Central memory CD8-positive, alpha-beta T cell (primary cell): Measurements from ENCODE around the gene XPR1.

Experiments used
- ATAC-seq: fragments of 150-1000 bp; cut with Tn5 transposase; replicated peaks from 2 replicates; pipeline ENCODE4 v1.10.0; 2022; ENCODE audit warnings: mild to moderate bottlenecking, moderate FRiP score, moderate number of reproducible peaks; ENCODE audit not compliant: poor library complexity, severe bottlenecking; ENCODE audit errors: extremely low read depth
- DNase-seq, 2 donors: peaks; one replicate each; pipeline ENCODE4 v3.0.0; 2021; ENCODE audit warnings: low spot score in 2 of 2
- H3K27ac Mint-ChIP-seq: one replicate; pipeline ENCODE4 v1.8.0; 2022; ENCODE audit warnings: low read depth, mild to moderate bottlenecking, moderate library complexity, mixed read lengths
- H3K27me3 Mint-ChIP-seq: one replicate; pipeline ENCODE4 v1.8.0; 2022; ENCODE audit warnings: mixed read lengths
- H3K36me3 Mint-ChIP-seq: one replicate; pipeline ENCODE4 v1.8.0; 2022; ENCODE audit warnings: mild to moderate bottlenecking, moderate library complexity, mixed read lengths; ENCODE audit not compliant: insufficient read depth
- H3K4me1 Mint-ChIP-seq: one replicate; pipeline ENCODE4 v1.8.0; 2022; ENCODE audit warnings: mixed read lengths
- H3K4me3 Mint-ChIP-seq: one replicate; pipeline ENCODE4 v1.8.0; 2022; ENCODE audit warnings: mild to moderate bottlenecking, moderate library complexity, mixed read lengths
- H3K9me3 Mint-ChIP-seq: one replicate; pipeline ENCODE4 v1.8.0; 2022; ENCODE audit warnings: mixed read lengths

The XPR1 gene

DNA sequence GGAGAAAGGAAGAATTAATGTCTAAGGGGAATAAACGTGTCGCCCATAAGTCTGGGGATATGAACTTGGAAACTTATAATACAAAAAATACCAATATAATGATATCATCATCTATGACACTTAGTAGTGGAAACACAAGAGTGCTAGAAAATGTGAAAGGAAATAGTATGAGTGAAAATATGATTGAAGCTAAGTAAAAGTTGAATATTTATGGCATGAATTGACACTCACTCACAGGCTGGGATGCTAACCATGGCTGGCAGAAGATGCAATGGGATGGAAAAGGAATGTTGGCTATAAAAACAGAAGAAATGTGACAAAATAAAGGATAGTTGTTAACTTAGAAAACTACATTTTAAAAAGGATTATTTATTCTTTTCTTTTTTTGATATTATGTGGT is 120.1 kb downstream of the XPR1 start:
- no peaks in the 10 kb centered on the region for H3K36me3 Mint-ChIP-seq
- no peak for ATAC-seq
- H3K27ac Mint-ChIP-seq = no peak overlapping the region
- no peak for DNase-seq
- no peaks in the 10 kb centered on the region for H3K27me3 Mint-ChIP-seq
- peaks cover 11% of the 10 kb centered on the region for H3K4me1 Mint-ChIP-seq
- no peak overlapping the region for H3K4me3 Mint-ChIP-seq
- H3K9me3 Mint-ChIP-seq = no peaks in the 10 kb centered on the region

DNA sequence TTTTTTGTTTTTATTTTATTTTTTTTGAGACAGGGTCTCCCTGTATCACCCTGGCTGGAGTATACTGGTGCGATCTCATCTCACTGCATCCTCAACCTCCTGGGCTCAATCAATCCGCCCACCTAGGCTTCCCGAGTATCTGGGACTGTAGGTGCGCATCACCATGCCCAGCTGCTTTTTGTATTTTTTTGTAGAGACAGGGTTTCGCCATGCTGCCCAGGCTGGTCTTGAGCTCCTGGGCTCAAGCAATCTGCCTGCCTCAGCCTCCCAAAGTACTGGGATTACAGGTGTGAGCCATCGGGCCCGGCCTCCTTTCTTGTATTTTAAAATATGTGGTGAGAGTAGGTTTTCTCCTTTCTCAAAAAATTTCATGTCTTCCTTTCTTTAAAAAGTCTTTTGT is 122.6 kb downstream of the XPR1 start:
- DNase-seq = no peak
- peaks cover 11% of the 10 kb centered on the region for H3K4me1 Mint-ChIP-seq
- no peak overlapping the region for H3K4me3 Mint-ChIP-seq
- H3K27me3 Mint-ChIP-seq = no peaks in the 10 kb centered on the region
- H3K9me3 Mint-ChIP-seq = no peaks in the 10 kb centered on the region
- no peaks in the 10 kb centered on the region for H3K36me3 Mint-ChIP-seq
- no peak overlapping the region for H3K27ac Mint-ChIP-seq
- no peak for ATAC-seq

GRCh38 chr1:180757657-180758056 is 125.8 kb downstream of the XPR1 start:
- H3K27me3 Mint-ChIP-seq = no peaks in the 10 kb centered on the region
- no peak for DNase-seq
- ATAC-seq = no peak
- H3K27ac Mint-ChIP-seq = no peak overlapping the region
- H3K9me3 Mint-ChIP-seq = no peaks in the 10 kb centered on the region
- H3K4me3 Mint-ChIP-seq = no peak overlapping the region
- peaks cover 5% of the 10 kb centered on the region for H3K4me1 Mint-ChIP-seq
- no peaks in the 10 kb centered on the region for H3K36me3 Mint-ChIP-seq

DNA sequence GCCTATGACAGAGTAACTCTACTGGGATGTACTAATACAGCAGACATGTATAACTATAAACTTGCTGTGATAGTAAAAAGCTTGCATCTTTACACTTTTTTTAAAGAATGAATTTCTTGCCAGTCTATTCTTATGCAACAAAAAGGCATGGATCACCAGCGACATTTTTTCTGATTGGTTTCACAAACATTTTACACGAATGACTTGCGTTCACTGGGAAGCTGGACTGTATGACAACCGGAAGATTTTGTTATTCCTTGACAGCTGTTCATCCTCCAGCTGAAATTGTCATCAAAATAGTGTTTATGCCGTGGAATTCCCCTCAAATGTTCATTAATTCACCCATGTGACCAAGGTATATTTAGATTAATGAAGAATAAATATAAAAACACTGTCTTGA is 131.0 kb downstream of the XPR1 start:
- no peaks in the 10 kb centered on the region for H3K9me3 Mint-ChIP-seq
- no peak overlapping the region for H3K27ac Mint-ChIP-seq
- peaks cover 6% of the 10 kb centered on the region for H3K4me1 Mint-ChIP-seq
- H3K36me3 Mint-ChIP-seq = no peaks in the 10 kb centered on the region
- no peak for ATAC-seq
- no peak overlapping the region for H3K4me3 Mint-ChIP-seq
- no peaks in the 10 kb centered on the region for H3K27me3 Mint-ChIP-seq
- no peak for DNase-seq

GRCh38 chr1:180765151-180765550 is 133.3 kb downstream of the XPR1 start:
- H3K9me3 Mint-ChIP-seq = peaks cover 5% of the 10 kb centered on the region
- peaks cover 16% of the 10 kb centered on the region for H3K4me1 Mint-ChIP-seq
- H3K36me3 Mint-ChIP-seq = no peaks in the 10 kb centered on the region
- no peak for ATAC-seq
- no peak overlapping the region for H3K27ac Mint-ChIP-seq
- H3K4me3 Mint-ChIP-seq = no peak overlapping the region
- H3K27me3 Mint-ChIP-seq = no peaks in the 10 kb centered on the region
- no peak for DNase-seq

- Mint-ChIP-seq H3K27me3 (no peaks in the 10 kb centered on the region), H3K9me3 (peaks cover 5% of the 10 kb centered on the region), H3K36me3 (no peaks in the 10 kb centered on the region), H3K4me1 (peaks cover 43% of the 10 kb centered on the region), H3K27ac (no peak overlapping the region), H3K4me3 (no peak overlapping the region)
- ATAC-seq (no peak), DNase-seq (no peak)
Measured at GRCh38 chr1:180769889-180770288, 138.1 kb downstream of the XPR1 start.

GRCh38 chr1:180773210-180773865 is 141.5 kb downstream of the XPR1 start:
- H3K9me3 Mint-ChIP-seq = peaks cover 5% of the 10 kb centered on the region
- H3K36me3 Mint-ChIP-seq = no peaks in the 10 kb centered on the region
- H3K27ac Mint-ChIP-seq = no peak overlapping the region
- H3K4me1 Mint-ChIP-seq = peaks cover 40% of the 10 kb centered on the region
- no peak for DNase-seq
- ATAC-seq = no peak
- H3K4me3 Mint-ChIP-seq = no peak overlapping the region
- no peaks in the 10 kb centered on the region for H3K27me3 Mint-ChIP-seq

DNA sequence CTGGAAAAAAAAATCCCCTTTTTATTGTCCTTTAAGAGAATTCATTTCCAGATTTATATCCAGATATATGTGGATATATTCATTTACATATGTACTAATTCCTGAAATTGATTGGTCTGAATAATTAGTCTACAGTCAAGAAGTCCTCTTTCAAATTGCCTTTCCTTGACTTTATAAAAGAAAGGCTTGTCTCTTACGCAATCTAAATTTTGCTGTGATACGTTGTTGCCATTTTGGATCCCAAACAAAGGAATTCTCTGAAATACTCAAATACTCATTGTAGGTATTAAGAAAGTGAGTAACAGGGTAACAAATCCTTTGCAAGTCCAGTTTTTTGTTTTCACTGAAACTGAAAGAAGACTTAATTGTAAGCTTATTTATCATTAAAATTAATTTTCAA is 144.0 kb downstream of the XPR1 start:
- no peaks in the 10 kb centered on the region for H3K9me3 Mint-ChIP-seq
- H3K27ac Mint-ChIP-seq = no peak overlapping the region
- H3K4me1 Mint-ChIP-seq = peaks cover 36% of the 10 kb centered on the region
- no peaks in the 10 kb centered on the region for H3K27me3 Mint-ChIP-seq
- DNase-seq = no peak
- ATAC-seq = no peak
- H3K36me3 Mint-ChIP-seq = peaks cover 1% of the 10 kb centered on the region
- no peak overlapping the region for H3K4me3 Mint-ChIP-seq

- H3K9me3 Mint-ChIP-seq = no peaks in the 10 kb centered on the region
- peaks cover 1% of the 10 kb centered on the region for H3K36me3 Mint-ChIP-seq
- DNase-seq (no peak), ATAC-seq (no peak)
- H3K27ac Mint-ChIP-seq = no peak overlapping the region
- no peaks in the 10 kb centered on the region for H3K27me3 Mint-ChIP-seq
- H3K4me1 Mint-ChIP-seq = peaks cover 31% of the 10 kb centered on the region
- no peak overlapping the region for H3K4me3 Mint-ChIP-seq
Measured at GRCh38 chr1:180777072-180777689, 145.4 kb downstream of the XPR1 start.

- Mint-ChIP-seq H3K4me3 (no peak overlapping the region), H3K9me3 (no peaks in the 10 kb centered on the region), H3K27me3 (no peaks in the 10 kb centered on the region), H3K36me3 (peaks cover 1% of the 10 kb centered on the region), H3K4me1 (peaks cover 26% of the 10 kb centered on the region), H3K27ac (no peak overlapping the region)
- DNase-seq (no peak), ATAC-seq (no peak)
Measured at GRCh38 chr1:180778782-180779398, 147.1 kb downstream of the XPR1 start.

DNA sequence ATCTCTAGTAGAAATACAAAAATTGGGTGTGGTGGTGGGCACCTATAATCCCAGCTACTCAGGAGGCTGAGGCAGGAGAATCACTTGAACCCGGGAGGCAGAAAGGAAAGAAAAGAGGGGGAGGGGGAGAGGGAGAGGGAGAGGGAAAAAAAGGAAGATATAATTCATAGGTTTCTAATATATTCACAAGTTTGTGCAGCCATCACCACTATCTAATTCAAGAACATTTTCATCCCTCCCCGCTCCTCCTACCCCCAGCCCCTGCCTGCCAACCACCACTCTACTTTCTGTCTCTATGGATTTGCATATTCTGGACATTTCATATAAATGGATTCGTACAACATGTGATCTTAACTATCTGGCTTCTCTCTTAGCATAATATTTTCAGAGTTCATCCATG is 147.8 kb downstream of the XPR1 start:
- ATAC-seq = no peak
- H3K27ac Mint-ChIP-seq = no peak overlapping the region
- no peak for DNase-seq
- peaks cover 26% of the 10 kb centered on the region for H3K4me1 Mint-ChIP-seq
- H3K36me3 Mint-ChIP-seq = peaks cover 1% of the 10 kb centered on the region
- H3K27me3 Mint-ChIP-seq = no peaks in the 10 kb centered on the region
- H3K4me3 Mint-ChIP-seq = no peak overlapping the region
- no peaks in the 10 kb centered on the region for H3K9me3 Mint-ChIP-seq

GRCh38 chr1:180781718-180782117 is 149.9 kb downstream of the XPR1 start:
- Mint-ChIP-seq H3K4me1 (peaks cover 30% of the 10 kb centered on the region), H3K36me3 (peaks cover 1% of the 10 kb centered on the region), H3K27me3 (no peaks in the 10 kb centered on the region), H3K27ac (no peak overlapping the region), H3K4me3 (no peak overlapping the region), H3K9me3 (no peaks in the 10 kb centered on the region)
- DNase-seq (no peak), ATAC-seq (no peak)

- Mint-ChIP-seq H3K36me3 (peaks cover 5% of the 10 kb centered on the region), H3K4me1 (peaks cover 26% of the 10 kb centered on the region), H3K9me3 (no peaks in the 10 kb centered on the region), H3K4me3 (no peak overlapping the region), H3K27ac (no peak overlapping the region), H3K27me3 (no peaks in the 10 kb centered on the region)
- no peak for ATAC-seq
- no peak for DNase-seq
Measured at GRCh38 chr1:180785291-180785690, 153.5 kb downstream of the XPR1 start.
